Activated CD4-positive, alpha-beta T cell treated with anti-CD3 and anti-CD28 coated beads, Interleukin-2, amount 10 ng/mL, durations not matched to agents 24 days and 14 days (primary cell): Measurements from ENCODE around the gene KCNRG. TPM values are rescaled to one million over a fixed set of nuclear protein-coding genes. Genes with fewer than 3 reads are reported as not detected.
A peak's percentile ranks its signal among the peaks of the same experiment; 100 is the strongest.
"Not testable (repeated sequence)": the region's sequence is repeated elsewhere in the genome, so short reads cannot be mapped to it uniquely, and the experiment has no call there.

Experiments used
- DNase-seq: peaks from one replicate; pipeline ENCODE4 v3.0.0; 2022
- H3K27ac Mint-ChIP-seq: one replicate; pipeline ENCODE4 v1.8.0; 2022; ENCODE audit warnings: mild to moderate bottlenecking, mixed read lengths
- H3K27me3 Mint-ChIP-seq: one replicate; pipeline ENCODE4 v1.8.0; 2022; ENCODE audit warnings: mixed read lengths
- H3K36me3 Mint-ChIP-seq: one replicate; pipeline ENCODE4 v1.8.0; 2022; ENCODE audit warnings: low read depth, mild to moderate bottlenecking, mixed read lengths
- H3K4me1 Mint-ChIP-seq: one replicate; pipeline ENCODE4 v1.8.0; 2021; ENCODE audit warnings: mixed read lengths
- H3K4me3 Mint-ChIP-seq: one replicate; pipeline ENCODE4 v1.8.0; 2022; ENCODE audit warnings: mild to moderate bottlenecking, moderate library complexity, mixed read lengths
- H3K9me3 Mint-ChIP-seq: one replicate; pipeline ENCODE4 v1.8.0; 2021; ENCODE audit warnings: mixed read lengths
- intact Hi-C: fragments of 100-400 bp; cut with micrococcal nuclease; formaldehyde crosslinking; loops from one replicate; pipeline ENCODE4 v1.15.1; 2023
- total RNA-seq: library from RNA; stranded (reverse); gene quantifications from 2 replicates; pipeline ENCODE4 v1.2.3, GENCODE V29; 2022

Gene KCNRG
- total RNA-seq: 0.43 TPM in 1 of 2 replicates, not detected in the other

GRCh38 chr13:50015258-50015657 lies at the start of gene KCNRG:
Gene KCNRG (plus strand): TSS chr13:50015444. CDS start chr13:50015494, 50 bp downstream.
- Mint-ChIP-seq H3K4me1 (peaks cover 16% of the 10 kb centered on the region), H3K9me3 (no peaks in the 10 kb centered on the region), H3K4me3 (no peak within 1 kb of the TSS), H3K36me3 (peaks cover 74% of the 10 kb centered on the region), H3K27me3 (no peaks in the 10 kb centered on the region), H3K27ac (peak within 1 kb of the TSS; percentile 48)
- no peak for DNase-seq
- intact Hi-C loops: no loop called here

- H3K36me3 Mint-ChIP-seq: peaks cover 38% of the 10 kb centered on the region
- no peak overlapping the region for H3K4me3 Mint-ChIP-seq
These were observed 47.8 kb upstream of the KCNRG start for GRCh38 chr13:49967456-49967855.

GRCh38 chr13:49972709-49973108 lies 42.5 kb upstream of the KCNRG start:
- no peak for DNase-seq
- Mint-ChIP-seq H3K36me3 (peaks cover 13% of the 10 kb centered on the region), H3K4me3 (no peak overlapping the region), H3K9me3 (no peaks in the 10 kb centered on the region), H3K27ac (no peak overlapping the region), H3K4me1 (peaks cover 4% of the 10 kb centered on the region), H3K27me3 (no peaks in the 10 kb centered on the region)
- intact Hi-C loops: no loop called here

More at GRCh38 chr13:49967456-49967855, 47.8 kb upstream of the KCNRG start:
- intact Hi-C loops: no loop called here
- H3K27me3 Mint-ChIP-seq: no peaks in the 10 kb centered on the region
- no peak overlapping the region for H3K27ac Mint-ChIP-seq
- H3K9me3 Mint-ChIP-seq: peaks cover 24% of the 10 kb centered on the region
- no peak for DNase-seq
- no peaks in the 10 kb centered on the region for H3K4me1 Mint-ChIP-seq

DNA sequence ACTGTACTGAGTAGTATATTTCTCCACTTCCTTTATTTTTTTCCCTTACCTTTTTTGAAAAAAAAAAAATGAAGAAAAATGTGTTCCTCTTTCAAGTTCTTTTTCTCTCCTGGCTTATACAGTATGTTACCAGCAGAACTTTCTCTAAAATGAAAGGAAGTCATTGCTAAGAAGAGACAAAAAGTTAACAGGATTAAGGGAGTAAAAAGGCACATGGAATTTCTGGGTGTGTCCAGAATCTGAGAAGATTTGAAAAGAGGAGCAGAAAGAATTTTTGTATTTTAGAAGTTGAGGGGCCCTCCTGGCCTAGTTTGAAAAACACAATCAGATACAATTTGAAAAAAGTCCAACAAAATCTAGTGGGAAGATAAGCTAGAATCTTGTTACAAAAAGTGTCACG lies 39.4 kb upstream of the KCNRG start:
- no peak for DNase-seq
- H3K27me3 Mint-ChIP-seq: no peaks in the 10 kb centered on the region
- H3K9me3 Mint-ChIP-seq: no peaks in the 10 kb centered on the region
- H3K4me1 Mint-ChIP-seq: peaks cover 6% of the 10 kb centered on the region
- H3K4me3 Mint-ChIP-seq: no peak overlapping the region
- intact Hi-C loops: loop anchor here (1.0 to 2.0 kb wide), 4 partner anchors 557 to 1094 kb away; no protein-coding TSS in a partner anchor
- peaks cover 6% of the 10 kb centered on the region for H3K36me3 Mint-ChIP-seq
- no peak overlapping the region for H3K27ac Mint-ChIP-seq

DNA sequence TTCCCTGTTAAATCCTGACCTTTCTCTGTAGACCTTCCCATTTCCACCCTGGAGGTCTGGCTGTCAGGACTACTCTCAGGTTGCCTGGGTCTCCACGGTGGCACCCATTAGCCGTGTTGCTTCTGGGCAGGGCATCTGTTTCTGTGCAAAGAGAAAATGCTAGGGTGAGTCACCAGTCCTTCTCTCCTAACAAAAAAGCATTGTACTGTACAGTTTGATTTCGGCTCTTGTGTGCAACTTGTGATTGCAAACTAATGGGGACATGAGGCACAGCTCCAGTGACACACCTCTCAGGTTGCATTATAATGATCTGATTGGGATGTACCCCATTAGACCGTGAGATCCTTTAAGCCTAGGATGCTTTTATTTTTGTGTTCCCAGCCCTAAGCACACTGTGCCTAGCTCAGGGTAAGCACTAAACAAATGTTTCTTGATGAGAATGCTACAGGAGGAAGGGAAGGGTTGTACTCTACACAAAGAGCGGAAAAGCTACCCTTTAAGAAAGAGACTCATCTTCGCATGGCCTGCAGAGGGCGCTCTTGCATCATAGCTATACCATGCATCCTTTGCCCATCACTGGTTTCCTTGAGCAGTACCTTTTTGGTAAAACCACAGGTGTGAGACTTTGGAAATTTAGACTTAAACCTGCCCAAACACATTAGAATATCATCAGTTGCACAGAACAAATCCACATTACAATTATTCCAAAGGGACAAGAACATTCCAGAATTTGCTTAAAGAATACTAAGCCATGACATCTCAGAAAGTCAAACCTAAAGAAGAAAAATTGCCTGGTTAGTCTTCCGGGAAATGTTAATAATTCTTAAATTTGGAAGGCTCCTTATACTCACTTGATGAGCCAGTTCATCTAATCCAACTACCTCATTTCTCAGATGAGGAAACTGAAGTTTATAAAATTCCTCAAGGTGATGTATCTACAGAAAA lies 38.7 kb upstream of the KCNRG start:
- H3K4me3 Mint-ChIP-seq: no peak overlapping the region
- peaks cover 6% of the 10 kb centered on the region for H3K36me3 Mint-ChIP-seq
- no peaks in the 10 kb centered on the region for H3K27me3 Mint-ChIP-seq
- H3K9me3 Mint-ChIP-seq: no peaks in the 10 kb centered on the region
- no peak overlapping the region for H3K27ac Mint-ChIP-seq
- peak; percentile 91 for DNase-seq
- peaks cover 6% of the 10 kb centered on the region for H3K4me1 Mint-ChIP-seq
- intact Hi-C loops: loop anchor here (1.0 to 2.0 kb wide), 4 partner anchors 556 to 1094 kb away; no protein-coding TSS in a partner anchor

- Mint-ChIP-seq H3K4me1 (peaks cover 6% of the 10 kb centered on the region), H3K27ac (no peak overlapping the region), H3K9me3 (no peaks in the 10 kb centered on the region), H3K4me3 (no peak overlapping the region), H3K27me3 (no peaks in the 10 kb centered on the region), H3K36me3 (peaks cover 15% of the 10 kb centered on the region)
- intact Hi-C loops: loop anchor here (2.0 kb wide), 2 partner anchors 555 to 935 kb away; no protein-coding TSS in a partner anchor
- DNase-seq: no peak
These were observed 37.3 kb upstream of the KCNRG start for GRCh38 chr13:49977992-49978391.

- H3K27me3 Mint-ChIP-seq: no peaks in the 10 kb centered on the region
- H3K9me3 Mint-ChIP-seq: no peaks in the 10 kb centered on the region
- intact Hi-C loops: no loop called here
- peaks cover 24% of the 10 kb centered on the region for H3K36me3 Mint-ChIP-seq
- no peak for DNase-seq
- no peak overlapping the region for H3K27ac Mint-ChIP-seq
- peaks cover 6% of the 10 kb centered on the region for H3K4me1 Mint-ChIP-seq
- H3K4me3 Mint-ChIP-seq: no peak overlapping the region
These were observed 35.0 kb upstream of the KCNRG start for GRCh38 chr13:49980266-49980665.

- no peak overlapping the region for H3K4me3 Mint-ChIP-seq
- DNase-seq: peak; percentile 41
- no peaks in the 10 kb centered on the region for H3K4me1 Mint-ChIP-seq
- intact Hi-C loops: no loop called here
- H3K9me3 Mint-ChIP-seq: no peaks in the 10 kb centered on the region
- no peaks in the 10 kb centered on the region for H3K27me3 Mint-ChIP-seq
- H3K36me3 Mint-ChIP-seq: peaks cover 32% of the 10 kb centered on the region
- no peak overlapping the region for H3K27ac Mint-ChIP-seq
These were observed 30.1 kb upstream of the KCNRG start for GRCh38 chr13:49985129-49985528.

GRCh38 chr13:49986471-49986870 lies 28.8 kb upstream of the KCNRG start:
- Mint-ChIP-seq H3K4me3 (no peak overlapping the region), H3K4me1 (no peaks in the 10 kb centered on the region), H3K27me3 (no peaks in the 10 kb centered on the region), H3K36me3 (peaks cover 34% of the 10 kb centered on the region), H3K27ac (no peak overlapping the region), H3K9me3 (no peaks in the 10 kb centered on the region)
- DNase-seq: no peak
- intact Hi-C loops: no loop called here

- intact Hi-C loops, H3K9me3 Mint-ChIP-seq, H3K4me1 Mint-ChIP-seq, H3K27me3 Mint-ChIP-seq, H3K4me3 Mint-ChIP-seq, DNase-seq, H3K27ac Mint-ChIP-seq: not testable (repeated sequence)
- peaks cover 26% of the 10 kb centered on the region for H3K36me3 Mint-ChIP-seq
These were observed 24.6 kb upstream of the KCNRG start for GRCh38 chr13:49990612-49991011.

- intact Hi-C loops: no loop called here
- DNase-seq: no peak
- H3K4me3 Mint-ChIP-seq: no peak overlapping the region
- H3K27me3 Mint-ChIP-seq: no peaks in the 10 kb centered on the region
- H3K27ac Mint-ChIP-seq: no peak overlapping the region
- H3K36me3 Mint-ChIP-seq: peaks cover 29% of the 10 kb centered on the region
- H3K4me1 Mint-ChIP-seq: peaks cover 10% of the 10 kb centered on the region
- no peaks in the 10 kb centered on the region for H3K9me3 Mint-ChIP-seq
These were observed 22.1 kb upstream of the KCNRG start for GRCh38 chr13:49993111-49993510.

- H3K36me3 Mint-ChIP-seq: peaks cover 32% of the 10 kb centered on the region
- H3K4me1 Mint-ChIP-seq: peaks cover 16% of the 10 kb centered on the region
- no peak overlapping the region for H3K27ac Mint-ChIP-seq
- no peak overlapping the region for H3K4me3 Mint-ChIP-seq
- no peaks in the 10 kb centered on the region for H3K27me3 Mint-ChIP-seq
- intact Hi-C loops: no loop called here
- no peak for DNase-seq
- H3K9me3 Mint-ChIP-seq: no peaks in the 10 kb centered on the region
These were observed 21.6 kb upstream of the KCNRG start for GRCh38 chr13:49993666-49994065.

GRCh38 chr13:49995625-49996101 lies 19.6 kb upstream of the KCNRG start:
- peaks cover 28% of the 10 kb centered on the region for H3K4me1 Mint-ChIP-seq
- DNase-seq: no peak
- H3K27me3 Mint-ChIP-seq: no peaks in the 10 kb centered on the region
- intact Hi-C loops: loop anchor here (2.0 to 5.0 kb wide), 5 partner anchors 203 to 897 kb away; partner anchors contain the start of genes EBPL and KPNA3
- peak overlapping the region; percentile 81 for H3K27ac Mint-ChIP-seq
- H3K9me3 Mint-ChIP-seq: no peaks in the 10 kb centered on the region
- H3K4me3 Mint-ChIP-seq: peak overlapping the region; percentile 60
- H3K36me3 Mint-ChIP-seq: peaks cover 40% of the 10 kb centered on the region
